ENCODE data around the gene MORC4. TPM values are rescaled to one million over a fixed set of nuclear protein-coding genes. Genes with fewer than 3 reads are reported as not detected.

MORC4 gene
- total RNA-seq (ENCODE audit: low replicate concordance) = 18.1 and 28.8 TPM in 2 replicates
- long read RNA-seq, partial matches to known transcripts = 11 of 15 reads
- long read RNA-seq, other reads (novel, unspliced or antisense) = 4 of 15 reads

DNA sequence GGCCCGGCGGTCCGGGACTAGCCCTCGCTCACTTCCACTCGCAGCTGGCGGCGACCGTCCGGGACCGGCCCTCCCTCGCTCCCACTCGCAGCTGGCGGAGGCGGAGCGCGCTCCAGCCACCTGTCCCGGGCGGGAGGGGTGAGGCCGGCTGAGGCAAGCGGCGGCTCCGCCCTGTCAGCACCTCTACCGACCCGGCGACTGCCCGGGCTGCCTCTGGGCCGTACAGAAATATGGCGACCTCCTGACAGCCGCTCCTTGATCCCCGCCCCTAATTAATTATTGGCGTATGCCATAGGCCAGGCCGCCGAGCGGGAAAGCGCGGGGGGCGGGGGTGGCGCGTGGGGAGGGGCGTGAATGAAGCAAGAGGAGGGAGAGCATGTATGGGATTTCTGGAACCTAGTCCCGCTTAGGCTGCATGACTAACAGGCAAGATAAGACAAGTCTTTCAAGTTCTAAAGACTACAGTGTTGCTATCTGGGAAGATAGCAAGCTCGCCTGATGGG lies at the start of gene MORC4:
Gene MORC4 (minus strand): TSS at position 200 of the 503 bp plus-strand sequence. CDS start 243 bp downstream, outside the sequence.
- Mint-ChIP-seq H3K4me3 (peak within 1 kb of the TSS; percentile 92), H3K4me1 (ENCODE audit: unreplicated experiment) (peaks cover 6% of the 10 kb centered on the region), H3K9me3 (no peaks in the 10 kb centered on the region), H3K36me3 (no peaks in the 10 kb centered on the region), H3K27ac (peak within 1 kb of the TSS; percentile 86), H3K27me3 (no peaks in the 10 kb centered on the region)
- DNase-seq (ENCODE audit: extremely low spot score, unreplicated experiment) = peak; percentile 79
- TF ChIP-seq, protein P1, sequence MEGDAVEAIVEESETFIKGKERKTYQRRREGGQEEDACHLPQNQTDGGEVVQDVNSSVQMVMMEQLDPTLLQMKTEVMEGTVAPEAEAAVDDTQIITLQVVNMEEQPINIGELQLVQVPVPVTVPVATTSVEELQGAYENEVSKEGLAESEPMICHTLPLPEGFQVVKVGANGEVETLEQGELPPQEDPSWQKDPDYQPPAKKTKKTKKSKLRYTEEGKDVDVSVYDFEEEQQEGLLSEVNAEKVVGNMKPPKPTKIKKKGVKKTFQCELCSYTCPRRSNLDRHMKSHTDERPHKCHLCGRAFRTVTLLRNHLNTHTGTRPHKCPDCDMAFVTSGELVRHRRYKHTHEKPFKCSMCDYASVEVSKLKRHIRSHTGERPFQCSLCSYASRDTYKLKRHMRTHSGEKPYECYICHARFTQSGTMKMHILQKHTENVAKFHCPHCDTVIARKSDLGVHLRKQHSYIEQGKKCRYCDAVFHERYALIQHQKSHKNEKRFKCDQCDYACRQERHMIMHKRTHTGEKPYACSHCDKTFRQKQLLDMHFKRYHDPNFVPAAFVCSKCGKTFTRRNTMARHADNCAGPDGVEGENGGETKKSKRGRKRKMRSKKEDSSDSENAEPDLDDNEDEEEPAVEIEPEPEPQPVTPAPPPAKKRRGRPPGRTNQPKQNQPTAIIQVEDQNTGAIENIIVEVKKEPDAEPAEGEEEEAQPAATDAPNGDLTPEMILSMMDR (conservative IDR thresholded peaks at IDR 0.05) = no peak

DNA sequence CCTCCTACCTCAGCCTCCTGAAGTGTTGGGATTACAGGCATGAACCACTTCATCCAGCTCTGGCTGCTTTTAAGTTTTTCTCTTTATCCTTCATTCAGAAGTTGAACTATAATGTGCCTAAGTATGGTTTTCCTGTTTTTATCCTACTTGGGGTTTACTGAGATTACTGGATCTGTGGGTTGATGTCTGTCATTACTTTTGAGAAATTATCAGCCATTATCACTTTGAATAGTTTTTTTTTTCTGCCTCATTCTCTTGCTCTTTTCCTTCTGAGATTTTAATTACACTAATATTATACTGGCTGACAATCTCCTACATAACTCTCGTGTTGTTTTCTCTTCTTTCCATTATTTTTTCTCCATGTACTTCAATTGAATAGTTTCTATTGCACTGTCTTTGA lies 47.6 kb upstream of the MORC4 start:
- no peaks in the 10 kb centered on the region for H3K4me1 Mint-ChIP-seq (ENCODE audit: unreplicated experiment)
- no peak overlapping the region for H3K27ac Mint-ChIP-seq
- H3K27me3 Mint-ChIP-seq = no peaks in the 10 kb centered on the region

DNA sequence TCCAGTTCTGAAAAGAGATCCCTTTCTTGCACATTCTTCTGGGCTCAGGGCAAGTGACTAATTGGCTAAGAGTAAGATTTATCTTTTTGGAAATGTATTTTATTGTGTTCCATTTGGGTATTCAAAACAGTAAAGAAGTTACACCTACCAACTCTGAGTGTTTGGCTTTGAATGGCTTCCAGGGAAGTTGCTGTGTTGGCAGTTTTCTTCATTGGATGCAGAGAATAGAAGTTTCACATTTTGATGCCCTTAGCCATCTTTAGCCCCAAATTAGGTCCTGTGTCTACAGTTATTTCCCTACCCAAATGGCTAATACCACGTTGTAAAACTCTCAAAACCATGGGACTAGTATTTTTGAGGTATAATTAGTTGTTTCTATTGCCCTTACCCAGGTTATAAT lies 29.7 kb upstream of the MORC4 start:
- DNase-seq (ENCODE audit: extremely low spot score, unreplicated experiment) = no peak
- no peak overlapping the region for H3K27ac Mint-ChIP-seq
- TF ChIP-seq, protein P1 (conservative IDR thresholded peaks at IDR 0.05) = no peak
- H3K9me3 Mint-ChIP-seq = no peaks in the 10 kb centered on the region
- H3K27me3 Mint-ChIP-seq = no peaks in the 10 kb centered on the region
- no peaks in the 10 kb centered on the region for H3K36me3 Mint-ChIP-seq
- no peaks in the 10 kb centered on the region for H3K4me1 Mint-ChIP-seq (ENCODE audit: unreplicated experiment)
- H3K4me3 Mint-ChIP-seq = no peak overlapping the region

More for the DNA sequence above, 47.6 kb upstream of the MORC4 start:
- no peak for DNase-seq (ENCODE audit: extremely low spot score, unreplicated experiment)
- Mint-ChIP-seq H3K36me3 (no peaks in the 10 kb centered on the region), H3K4me3 (no peak overlapping the region), H3K9me3 (peaks cover 7% of the 10 kb centered on the region)
- TF ChIP-seq, protein P1 (conservative IDR thresholded peaks at IDR 0.05) = no peak

DNA sequence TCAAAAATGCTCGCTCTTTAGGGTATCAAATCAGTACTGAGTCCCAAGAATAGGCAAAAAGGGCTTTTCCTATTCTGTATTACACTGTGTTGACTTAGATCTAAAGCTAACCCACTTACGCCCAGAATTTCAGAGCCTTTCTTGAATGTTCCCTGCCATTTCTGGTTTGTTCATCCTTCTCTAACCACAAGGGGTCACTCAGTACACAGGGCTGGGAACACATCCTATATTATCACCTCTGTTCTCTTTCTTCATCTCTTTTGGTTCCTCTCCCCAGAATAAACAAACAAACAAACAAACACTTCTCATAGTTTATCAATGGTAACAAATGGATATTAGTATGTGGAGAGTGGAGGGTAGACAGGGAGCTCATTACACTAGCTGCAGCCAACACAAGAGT lies 25.5 kb upstream of the MORC4 start:
- TF ChIP-seq, protein P1 (conservative IDR thresholded peaks at IDR 0.05) = peak; percentile 72
- Mint-ChIP-seq H3K27me3 (no peaks in the 10 kb centered on the region), H3K4me3 (no peak overlapping the region), H3K9me3 (no peaks in the 10 kb centered on the region), H3K36me3 (no peaks in the 10 kb centered on the region), H3K4me1 (ENCODE audit: unreplicated experiment) (no peaks in the 10 kb centered on the region), H3K27ac (no peak overlapping the region)
- DNase-seq (ENCODE audit: extremely low spot score, unreplicated experiment) = no peak

DNA sequence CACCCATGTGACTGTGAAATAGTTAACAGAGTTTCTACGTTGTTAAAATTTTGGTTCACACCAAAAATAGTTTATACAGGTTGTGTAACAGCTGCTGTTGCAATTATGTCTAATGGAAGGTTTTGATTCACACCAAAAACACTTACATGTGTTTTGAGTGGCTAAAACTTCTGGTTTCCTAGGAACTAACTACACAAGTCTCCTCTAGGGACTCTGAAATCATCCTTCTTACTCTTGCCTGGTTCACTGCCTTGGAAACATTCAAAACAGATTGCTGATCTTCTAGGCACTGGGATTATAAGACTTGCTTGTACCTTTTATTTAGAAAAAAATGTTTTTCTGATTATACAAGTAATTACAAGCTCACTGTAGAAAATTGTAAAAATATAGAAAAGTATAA lies 14.9 kb upstream of the MORC4 start:
- Mint-ChIP-seq H3K9me3 (no peaks in the 10 kb centered on the region), H3K4me1 (ENCODE audit: unreplicated experiment) (no peaks in the 10 kb centered on the region), H3K36me3 (no peaks in the 10 kb centered on the region), H3K27ac (no peak overlapping the region), H3K4me3 (no peak overlapping the region), H3K27me3 (no peaks in the 10 kb centered on the region)
- DNase-seq (ENCODE audit: extremely low spot score, unreplicated experiment) = no peak
- TF ChIP-seq, protein P1 (conservative IDR thresholded peaks at IDR 0.05) = no peak
